Adipocyte (in vitro differentiated cells): ENCODE results near the gene USP30.
A peak's percentile ranks its signal among the peaks of the same experiment; 100 is the strongest.

Source experiments
- DNase-seq: peaks from one replicate; pipeline ENCODE4 v3.0.0-alpha.2; 2015; ENCODE audit warnings: low read depth
- H3K27me3 ChIP-seq: replicated peaks from 2 replicates; pipeline ENCODE4 v1.7.0; 2013; ENCODE audit warnings: mild to moderate bottlenecking, low read length, moderate library complexity; ENCODE audit not compliant: control insufficient read depth, insufficient read depth
- H3K36me3 ChIP-seq: 2 replicates; pipeline ENCODE4 v1.7.0; 2013; ENCODE audit warnings: low read length, mild to moderate bottlenecking, moderate library complexity; ENCODE audit not compliant: control insufficient read depth, insufficient read depth, severe bottlenecking
- H3K4me1 ChIP-seq: 2 replicates; pipeline ENCODE4 v1.7.0; 2013; ENCODE audit warnings: mild to moderate bottlenecking, low read length, moderate library complexity; ENCODE audit not compliant: control insufficient read depth, insufficient read depth
- H3K4me3 ChIP-seq: 2 replicates; pipeline ENCODE4 v1.7.0; 2013; ENCODE audit warnings: mild to moderate bottlenecking, low read length, moderate library complexity
- H3K9ac ChIP-seq: 2 replicates; pipeline ENCODE4 v1.7.0; 2013; ENCODE audit warnings: mild to moderate bottlenecking, low read length, moderate library complexity
- H3K9me3 ChIP-seq: 2 replicates; pipeline ENCODE4 v1.7.0; 2013; ENCODE audit warnings: mild to moderate bottlenecking, low read length, moderate library complexity; ENCODE audit not compliant: control insufficient read depth

The USP30 gene

GRCh38 chr12:109115758-109116610 is 63.6 kb downstream of the USP30 start, which contains the start of gene ACACB:
TSS of gene ACACB (plus strand) at chr12:109116587. CDS start at chr12:109139406, 22,819 bp downstream.
- Histone ChIP-seq H3K4me1 (peaks cover 68% of the 10 kb centered on the region), H3K36me3 (no peaks in the 10 kb centered on the region), H3K9ac (peak within 1 kb of the TSS; percentile 88), H3K27me3 (no peaks in the 10 kb centered on the region), H3K9me3 (no peaks in the 10 kb centered on the region), H3K4me3 (peak within 1 kb of the TSS; percentile 53)
- no peak for DNase-seq

DNA sequence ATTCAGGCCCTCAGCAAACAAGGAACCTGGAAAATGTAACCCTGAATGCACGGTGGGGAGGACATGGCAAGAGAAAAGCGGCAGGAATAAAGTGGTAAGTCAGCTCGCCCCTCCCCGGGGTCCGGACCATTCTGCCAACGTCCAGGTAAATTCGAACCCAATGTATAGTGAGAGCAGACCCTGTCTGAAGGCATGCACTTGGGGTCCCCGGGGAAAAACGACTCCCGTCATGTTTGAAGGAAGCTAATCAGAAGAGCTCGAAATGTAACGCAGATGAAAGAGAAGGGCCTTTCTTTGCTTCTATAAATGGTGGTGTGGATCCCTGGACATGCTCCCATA is 64.2 kb downstream of the USP30 start:
- H3K9me3 ChIP-seq = no peaks in the 10 kb centered on the region
- H3K4me1 ChIP-seq = peaks cover 62% of the 10 kb centered on the region
- H3K9ac ChIP-seq = peak overlapping the region; percentile 88
- H3K36me3 ChIP-seq = no peaks in the 10 kb centered on the region
- peak overlapping the region; percentile 53 for H3K4me3 ChIP-seq
- no peaks in the 10 kb centered on the region for H3K27me3 ChIP-seq
- no peak for DNase-seq

DNA sequence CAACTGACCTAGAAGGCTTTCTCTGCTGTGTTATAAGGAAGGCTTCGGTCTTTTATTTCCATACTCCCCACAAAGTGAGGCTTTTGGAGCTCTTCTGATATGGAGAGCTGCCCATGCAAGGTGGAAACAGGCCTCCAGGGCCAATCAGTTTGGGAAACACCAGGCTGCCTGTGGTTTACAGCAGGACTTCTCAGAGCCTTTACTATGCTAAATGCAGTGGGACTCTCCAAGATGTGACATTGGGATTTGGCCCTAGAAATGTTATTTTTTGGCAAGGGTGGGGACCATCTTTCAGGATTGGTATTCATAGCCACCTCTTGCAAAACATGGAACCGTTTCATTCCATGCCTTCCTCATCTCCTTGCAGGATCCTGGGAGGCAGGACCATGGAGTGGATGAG is 67.7 kb downstream of the USP30 start:
- H3K4me1 ChIP-seq = peaks cover 35% of the 10 kb centered on the region
- peak overlapping the region; percentile 24 for H3K9ac ChIP-seq
- no peaks in the 10 kb centered on the region for H3K36me3 ChIP-seq
- H3K9me3 ChIP-seq = no peaks in the 10 kb centered on the region
- no peaks in the 10 kb centered on the region for H3K27me3 ChIP-seq
- no peak overlapping the region for H3K4me3 ChIP-seq
- no peak for DNase-seq

GRCh38 chr12:109120557-109120956 is 68.2 kb downstream of the USP30 start:
- Histone ChIP-seq H3K4me3 (no peak overlapping the region), H3K9ac (peak overlapping the region; percentile 24), H3K4me1 (peaks cover 31% of the 10 kb centered on the region), H3K36me3 (no peaks in the 10 kb centered on the region), H3K9me3 (no peaks in the 10 kb centered on the region), H3K27me3 (no peaks in the 10 kb centered on the region)
- no peak for DNase-seq

GRCh38 chr12:109121346-109121880 is 69.0 kb downstream of the USP30 start:
- H3K27me3 ChIP-seq = no peaks in the 10 kb centered on the region

DNA sequence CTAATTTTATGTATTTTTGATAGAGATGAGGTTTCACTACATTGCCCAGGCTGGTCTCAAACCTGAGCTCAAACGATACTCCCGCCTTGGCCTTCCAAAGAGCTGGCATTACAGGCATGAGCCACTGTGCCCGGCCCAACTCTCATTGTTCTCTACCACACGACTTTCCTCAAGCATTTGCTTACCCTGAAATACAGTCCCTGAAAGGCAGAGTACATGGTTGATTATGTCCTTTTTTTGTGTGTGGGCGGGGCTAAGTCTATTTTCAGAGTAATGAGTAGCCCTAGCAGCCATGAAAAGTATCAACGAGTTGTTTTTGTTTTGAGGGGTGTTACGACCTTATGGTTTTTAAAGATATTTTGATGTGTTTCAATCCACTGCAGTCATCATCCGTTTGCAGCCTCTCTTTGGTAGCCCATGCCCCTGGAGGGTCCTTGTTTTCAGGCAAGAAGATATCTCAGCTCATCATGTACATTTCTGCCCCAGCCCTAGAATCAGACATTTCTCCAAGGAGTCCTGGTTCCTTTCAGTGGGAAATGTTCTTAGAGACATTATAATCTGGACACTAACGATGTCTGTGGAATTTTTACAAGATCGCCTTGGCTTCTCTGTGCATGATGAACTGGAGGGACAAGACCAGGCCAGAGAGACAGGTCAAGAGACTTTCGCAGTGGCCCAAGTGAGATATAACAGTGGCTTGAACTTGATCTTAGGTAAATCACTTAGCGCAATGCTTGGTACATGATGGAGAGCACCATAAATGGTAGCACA is 72.7 kb downstream of the USP30 start:
- peaks cover 22% of the 10 kb centered on the region for H3K4me1 ChIP-seq
- no peak overlapping the region for H3K4me3 ChIP-seq
- H3K9me3 ChIP-seq = no peaks in the 10 kb centered on the region
- H3K27me3 ChIP-seq = no peaks in the 10 kb centered on the region
- no peak overlapping the region for H3K9ac ChIP-seq
- H3K36me3 ChIP-seq = peaks cover 5% of the 10 kb centered on the region
- no peak for DNase-seq

More at GRCh38 chr12:109121346-109121880, 69.0 kb downstream of the USP30 start:
- Histone ChIP-seq H3K4me3 (no peak overlapping the region), H3K9ac (no peak overlapping the region), H3K4me1 (peaks cover 29% of the 10 kb centered on the region), H3K36me3 (peaks cover 5% of the 10 kb centered on the region), H3K9me3 (no peaks in the 10 kb centered on the region)
- DNase-seq = no peak

DNA sequence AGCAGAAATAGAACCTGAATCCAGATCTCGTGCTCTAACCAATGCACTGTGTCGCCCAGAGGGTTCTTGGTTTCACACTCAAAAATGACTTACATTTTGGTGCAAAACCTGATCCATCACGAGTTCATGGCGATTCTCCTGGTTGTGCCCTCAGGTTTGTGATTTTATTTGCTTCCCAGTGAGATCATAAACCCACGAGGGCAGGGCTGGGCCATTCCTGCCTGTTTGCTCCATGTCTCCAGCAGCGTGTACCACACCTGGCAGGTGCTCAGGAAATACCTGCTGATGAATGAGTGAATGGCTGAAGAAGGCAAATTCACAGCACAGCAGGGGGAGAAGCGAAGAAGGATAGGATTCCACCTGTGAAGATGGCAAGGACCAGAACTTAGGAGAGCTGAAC is 73.4 kb downstream of the USP30 start:
- Histone ChIP-seq H3K4me3 (no peak overlapping the region), H3K9ac (peak overlapping the region; percentile 39), H3K36me3 (peaks cover 5% of the 10 kb centered on the region), H3K4me1 (peaks cover 29% of the 10 kb centered on the region), H3K9me3 (no peaks in the 10 kb centered on the region), H3K27me3 (no peaks in the 10 kb centered on the region)
- DNase-seq = no peak

GRCh38 chr12:109126784-109127183 is 74.4 kb downstream of the USP30 start:
- Histone ChIP-seq H3K4me3 (no peak overlapping the region), H3K9ac (peak overlapping the region; percentile 65), H3K36me3 (peaks cover 5% of the 10 kb centered on the region), H3K27me3 (no peaks in the 10 kb centered on the region), H3K9me3 (no peaks in the 10 kb centered on the region), H3K4me1 (peaks cover 33% of the 10 kb centered on the region)
- DNase-seq = peak; percentile 89

- Histone ChIP-seq H3K9me3 (no peaks in the 10 kb centered on the region), H3K36me3 (peaks cover 5% of the 10 kb centered on the region), H3K4me3 (no peak overlapping the region), H3K4me1 (peaks cover 33% of the 10 kb centered on the region), H3K27me3 (no peaks in the 10 kb centered on the region), H3K9ac (peak overlapping the region; percentile 65)
- no peak for DNase-seq
Measured at GRCh38 chr12:109127533-109128242, 75.3 kb downstream of the USP30 start.

DNA sequence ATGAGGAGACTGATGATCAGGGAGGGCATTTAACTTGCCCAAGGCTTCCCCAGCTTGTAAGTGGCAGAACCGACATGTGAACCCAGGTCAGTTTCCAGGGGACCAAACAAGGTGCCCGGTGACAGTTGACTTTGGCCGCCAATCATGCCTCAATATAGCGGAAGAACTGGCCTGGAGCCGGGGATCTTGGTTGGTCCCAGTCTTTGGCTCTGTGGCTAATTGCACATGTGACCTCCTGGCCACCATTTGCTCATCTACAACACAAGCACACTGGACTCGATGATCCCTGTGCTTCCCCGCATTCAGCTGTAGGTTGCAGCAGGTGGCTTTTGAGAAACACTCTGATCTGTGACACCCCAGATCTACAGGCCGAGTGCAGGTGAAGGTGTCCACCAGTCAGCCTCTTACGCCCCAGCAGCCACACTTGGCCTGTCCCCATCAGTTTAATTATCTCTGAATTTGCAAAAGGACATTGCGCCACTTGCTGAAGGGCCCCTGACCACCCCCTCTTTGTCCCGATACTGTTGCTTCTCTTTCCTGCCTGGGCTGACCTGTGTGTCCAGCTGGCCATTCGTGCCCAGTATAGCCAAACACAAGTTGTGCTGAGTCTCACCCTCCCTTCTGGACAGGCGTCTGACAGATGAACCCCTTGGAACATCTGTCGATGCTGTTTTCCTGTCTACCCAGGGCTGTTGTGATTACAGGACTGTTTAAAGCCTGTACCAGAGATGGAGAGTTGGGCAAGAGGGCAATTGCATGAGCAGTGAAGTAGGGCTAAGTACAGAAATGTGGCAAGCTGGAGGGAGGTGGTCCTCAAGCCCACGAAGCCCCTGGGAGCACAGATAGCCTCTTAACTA is 78.1 kb downstream of the USP30 start:
- no peak for DNase-seq
- Histone ChIP-seq H3K4me1 (peaks cover 43% of the 10 kb centered on the region), H3K36me3 (peaks cover 5% of the 10 kb centered on the region), H3K9me3 (no peaks in the 10 kb centered on the region), H3K9ac (peak overlapping the region; percentile 90), H3K4me3 (no peak overlapping the region), H3K27me3 (no peaks in the 10 kb centered on the region)
